ENCODE results near the gene LRRC8D. TPM values are rescaled to one million over a fixed set of nuclear protein-coding genes. Genes with fewer than 3 reads are reported as not detected.

LRRC8D gene
- total RNA-seq, 3 donors from 2014 or later: 9.2 to 22.8 (median 11.7) TPM

DNA sequence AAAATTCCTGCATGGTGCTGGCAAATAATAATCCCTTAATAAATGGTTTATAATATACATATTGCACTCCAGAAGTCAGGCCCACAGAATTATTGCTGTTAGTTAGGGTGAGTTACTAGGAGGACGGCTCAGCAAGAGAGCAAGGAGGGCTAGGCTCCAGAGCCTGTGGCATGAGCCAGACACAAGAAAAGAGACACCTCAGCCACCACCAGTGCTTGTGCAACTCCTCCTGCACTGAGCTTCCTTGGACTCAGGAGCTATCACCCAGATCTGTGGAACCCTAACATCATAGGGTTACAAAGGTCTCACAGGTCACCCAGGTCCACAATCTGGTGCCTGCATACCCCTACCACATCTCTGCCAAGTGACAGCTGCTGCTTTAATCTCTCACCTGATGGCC is 12.8 kb upstream of the LRRC8D start:
- no peak for DNase-seq (ENCODE audit: low spot score in 2 of 2)
- Histone ChIP-seq H3K36me3 (no peaks in the 10 kb centered on the region), H3K27me3 (no peaks in the 10 kb centered on the region), H3K4me3 (no peak overlapping the region), H3K4me1 (no peaks in the 10 kb centered on the region), H3K9me3 (no peaks in the 10 kb centered on the region), H3K27ac (no peak overlapping the region)
- TF ChIP-seq POLR2AphosphoS5 (IDR thresholded peaks at IDR 0.05) (no peak), POLR2A (IDR thresholded peaks at IDR 0.05) (no peak)
- TF ChIP-seq, protein P1, sequence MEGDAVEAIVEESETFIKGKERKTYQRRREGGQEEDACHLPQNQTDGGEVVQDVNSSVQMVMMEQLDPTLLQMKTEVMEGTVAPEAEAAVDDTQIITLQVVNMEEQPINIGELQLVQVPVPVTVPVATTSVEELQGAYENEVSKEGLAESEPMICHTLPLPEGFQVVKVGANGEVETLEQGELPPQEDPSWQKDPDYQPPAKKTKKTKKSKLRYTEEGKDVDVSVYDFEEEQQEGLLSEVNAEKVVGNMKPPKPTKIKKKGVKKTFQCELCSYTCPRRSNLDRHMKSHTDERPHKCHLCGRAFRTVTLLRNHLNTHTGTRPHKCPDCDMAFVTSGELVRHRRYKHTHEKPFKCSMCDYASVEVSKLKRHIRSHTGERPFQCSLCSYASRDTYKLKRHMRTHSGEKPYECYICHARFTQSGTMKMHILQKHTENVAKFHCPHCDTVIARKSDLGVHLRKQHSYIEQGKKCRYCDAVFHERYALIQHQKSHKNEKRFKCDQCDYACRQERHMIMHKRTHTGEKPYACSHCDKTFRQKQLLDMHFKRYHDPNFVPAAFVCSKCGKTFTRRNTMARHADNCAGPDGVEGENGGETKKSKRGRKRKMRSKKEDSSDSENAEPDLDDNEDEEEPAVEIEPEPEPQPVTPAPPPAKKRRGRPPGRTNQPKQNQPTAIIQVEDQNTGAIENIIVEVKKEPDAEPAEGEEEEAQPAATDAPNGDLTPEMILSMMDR (IDR thresholded peaks at IDR 0.05): no peak
- intact Hi-C loops (cut with DNase I; ENCODE audit: low total_unique reads): loop anchor here (5.0 kb wide), 1 partner anchor 184 kb away; no protein-coding TSS in a partner anchor

DNA sequence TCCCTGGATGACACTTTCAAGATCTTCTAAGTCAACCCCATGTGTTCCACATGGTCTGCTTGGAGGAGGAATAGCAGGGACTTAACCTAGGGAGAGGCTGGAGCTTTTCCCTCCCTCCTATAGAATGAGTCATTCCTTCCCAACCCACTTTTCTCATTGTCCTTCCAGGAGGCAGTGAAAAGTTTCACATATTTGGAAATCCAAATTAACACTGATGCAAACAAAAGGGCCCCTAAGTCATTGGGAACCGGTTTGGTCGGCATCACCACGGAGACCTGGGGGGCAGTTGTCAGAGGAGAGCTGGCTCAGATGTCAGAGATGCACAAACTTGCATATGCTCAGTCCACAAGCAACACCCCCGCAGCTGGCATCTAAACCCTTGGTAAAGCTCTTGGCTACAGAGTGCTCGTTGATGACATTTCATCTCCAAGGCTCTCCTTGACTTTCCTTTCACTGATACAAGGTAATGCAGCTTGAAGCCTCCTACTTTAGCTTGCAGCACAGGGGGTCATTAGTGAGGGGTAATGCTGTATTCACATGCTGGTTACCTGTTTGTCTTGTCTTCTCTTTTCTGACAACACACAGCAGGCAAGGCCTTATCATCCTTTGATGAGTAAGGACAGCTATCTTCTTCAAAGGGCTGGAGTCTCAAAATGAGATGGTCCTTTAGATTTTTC is 12.3 kb upstream of the LRRC8D start:
- H3K27me3 ChIP-seq: no peaks in the 10 kb centered on the region
- no peaks in the 10 kb centered on the region for H3K4me1 ChIP-seq
- H3K27ac ChIP-seq: no peak overlapping the region
- TF ChIP-seq POLR2A (IDR thresholded peaks at IDR 0.05): no peak
- no peak for TF ChIP-seq POLR2AphosphoS5 (IDR thresholded peaks at IDR 0.05)
- TF ChIP-seq, protein P1 (IDR thresholded peaks at IDR 0.05): no peak
- H3K4me3 ChIP-seq: no peak overlapping the region
- H3K36me3 ChIP-seq: no peaks in the 10 kb centered on the region
- no peaks in the 10 kb centered on the region for H3K9me3 ChIP-seq
- peak in 1 of 2 donors; percentile 33 for DNase-seq (ENCODE audit: low spot score in 2 of 2)
- intact Hi-C loops (cut with DNase I; ENCODE audit: low total_unique reads): loop anchor here (5.0 kb wide), 1 partner anchor 184 kb away; no protein-coding TSS in a partner anchor

DNA sequence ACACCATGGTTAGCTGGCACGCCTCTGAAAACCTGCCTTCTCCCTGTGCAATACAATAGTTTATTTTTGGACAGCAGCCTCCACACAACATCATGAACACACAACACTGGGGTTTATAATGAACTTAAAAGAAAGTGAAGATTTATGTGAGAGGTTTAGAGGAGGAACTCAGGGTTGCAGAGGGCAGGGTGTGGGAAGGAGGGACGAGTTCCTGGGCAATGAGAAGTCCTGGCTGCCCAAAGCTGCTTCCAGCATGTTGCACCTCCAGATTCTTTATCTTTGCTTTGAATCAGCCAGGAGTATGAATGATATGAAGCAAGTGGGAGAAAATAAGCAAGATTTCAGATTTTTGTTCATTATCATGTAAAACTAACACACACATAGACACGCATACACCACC is 11.3 kb upstream of the LRRC8D start:
- no peak for DNase-seq (ENCODE audit: low spot score in 2 of 2)
- H3K4me3 ChIP-seq: no peak overlapping the region
- TF ChIP-seq POLR2A (IDR thresholded peaks at IDR 0.05): no peak
- TF ChIP-seq POLR2AphosphoS5 (IDR thresholded peaks at IDR 0.05): no peak
- TF ChIP-seq, protein P1 (IDR thresholded peaks at IDR 0.05): no peak
- H3K36me3 ChIP-seq: no peaks in the 10 kb centered on the region
- no peaks in the 10 kb centered on the region for H3K9me3 ChIP-seq
- no peaks in the 10 kb centered on the region for H3K4me1 ChIP-seq
- intact Hi-C loops (cut with DNase I; ENCODE audit: low total_unique reads): loop anchor here (5.0 kb wide), 1 partner anchor 183 kb away; no protein-coding TSS in a partner anchor
- H3K27me3 ChIP-seq: no peaks in the 10 kb centered on the region
- no peak overlapping the region for H3K27ac ChIP-seq

- TF ChIP-seq POLR2AphosphoS5 (IDR thresholded peaks at IDR 0.05): no peak
- H3K27ac ChIP-seq: no peak overlapping the region
- no peaks in the 10 kb centered on the region for H3K9me3 ChIP-seq
- intact Hi-C loops (cut with DNase I; ENCODE audit: low total_unique reads): no loop called here
- H3K4me3 ChIP-seq: no peak overlapping the region
- no peaks in the 10 kb centered on the region for H3K36me3 ChIP-seq
- no peak for DNase-seq (ENCODE audit: low spot score in 2 of 2)
- H3K4me1 ChIP-seq: no peaks in the 10 kb centered on the region
- no peaks in the 10 kb centered on the region for H3K27me3 ChIP-seq
These were observed 10.5 kb upstream of the LRRC8D start for GRCh38 chr1:89810302-89810701.

GRCh38 chr1:89810880-89811279 is 10.0 kb upstream of the LRRC8D start:
- no peaks in the 10 kb centered on the region for H3K36me3 ChIP-seq
- no peak for DNase-seq (ENCODE audit: low spot score in 2 of 2)
- TF ChIP-seq POLR2A (IDR thresholded peaks at IDR 0.05) (no peak), POLR2AphosphoS5 (IDR thresholded peaks at IDR 0.05) (no peak)
- TF ChIP-seq, protein P1 (IDR thresholded peaks at IDR 0.05): no peak
- no peaks in the 10 kb centered on the region for H3K4me1 ChIP-seq
- intact Hi-C loops (cut with DNase I; ENCODE audit: low total_unique reads): no loop called here
- H3K9me3 ChIP-seq: no peaks in the 10 kb centered on the region
- H3K4me3 ChIP-seq: no peak overlapping the region
- H3K27ac ChIP-seq: no peak overlapping the region
- no peaks in the 10 kb centered on the region for H3K27me3 ChIP-seq

Measured in breast epithelium (tissue), 4 donors.